CD8-positive, alpha-beta memory T cell (primary cell): ENCODE results near the gene ACOT13. TPM values are rescaled to one million over a fixed set of nuclear protein-coding genes. Genes with fewer than 3 reads are reported as not detected.
"Not testable (repeated sequence)": the region's sequence is repeated elsewhere in the genome, so short reads cannot be mapped to it uniquely, and the experiment has no call there.

Source experiments
- CTCF ChIA-PET: fragments of 350-600 bp; sonication (Branson Sonifier 250); formaldehyde crosslinking; loops from one replicate; lab custom pipeline; 2021; ENCODE audit warnings: antibody characterized with exemption; lab: Charles Lee
- POLR2A ChIA-PET: fragments of 350-600 bp; sonication (Branson Sonifier 250); formaldehyde crosslinking; loops from one replicate; lab custom pipeline; 2021; ENCODE audit warnings: antibody characterized with exemption; lab: Charles Lee
- DNase-seq, 5 donors: peaks; one replicate each; pipeline versions ENCODE4 v3.0.0 to v3.0.0-alpha.2; 2020 to 2022; ENCODE audit warnings: mixed read lengths in 1 of 5
- H3K27ac ChIP-seq: one replicate; pipeline ENCODE4 v1.7.0; 2013; ENCODE audit warnings: low read depth, mild to moderate bottlenecking, low read length, moderate library complexity
- H3K27me3 ChIP-seq: 2 replicates; pipeline ENCODE4 v1.7.0; 2013; ENCODE audit warnings: low read length, mild to moderate bottlenecking; ENCODE audit not compliant: insufficient read depth, poor library complexity, severe bottlenecking
- H3K36me3 ChIP-seq: 2 replicates; pipeline ENCODE4 v1.7.0; 2013; ENCODE audit warnings: mild to moderate bottlenecking, low read length, moderate library complexity; ENCODE audit not compliant: insufficient read depth
- H3K4me1 ChIP-seq: 2 replicates; pipeline ENCODE4 v1.7.0; 2013; ENCODE audit warnings: mild to moderate bottlenecking, low read length, moderate library complexity; ENCODE audit not compliant: insufficient read depth
- H3K4me3 ChIP-seq: 2 replicates; pipeline ENCODE4 v1.7.0; 2013; ENCODE audit warnings: mild to moderate bottlenecking, low read length
- H3K9me3 ChIP-seq: 2 replicates; pipeline ENCODE4 v1.7.0; 2013; ENCODE audit warnings: mild to moderate bottlenecking, low read length
- H3K27ac Mint-ChIP-seq, 8 donors: one replicate each; pipeline ENCODE4 v1.8.0; 2020 to 2021; ENCODE audit warnings: mixed read lengths in 8 of 8, mild to moderate bottlenecking in 6 of 8, inconsistent platforms in 3 of 8, moderate library complexity in 3 of 8
- H3K27me3 Mint-ChIP-seq, 2 donors: one replicate each; pipeline ENCODE4 v1.8.0; 2020 to 2021; ENCODE audit warnings: mixed read lengths in 2 of 2, mild to moderate bottlenecking in 1 of 2, moderate library complexity in 1 of 2
- H3K36me3 Mint-ChIP-seq, 3 donors: one replicate each; pipeline ENCODE4 v1.8.0; 2020 to 2021; ENCODE audit warnings: mixed read lengths in 3 of 3, inconsistent platforms in 1 of 3, mild to moderate bottlenecking in 1 of 3
- H3K4me1 Mint-ChIP-seq, 3 donors: one replicate each; pipeline ENCODE4 v1.8.0; 2020 to 2021; ENCODE audit warnings: mixed read lengths in 3 of 3, inconsistent platforms in 1 of 3, mild to moderate bottlenecking in 1 of 3
- H3K4me3 Mint-ChIP-seq, 7 donors: one replicate each; pipeline ENCODE4 v1.8.0; 2020 to 2021; ENCODE audit warnings: mixed read lengths in 7 of 7, mild to moderate bottlenecking in 6 of 7, moderate library complexity in 4 of 7, inconsistent platforms in 2 of 7
- H3K9me3 Mint-ChIP-seq, 5 donors: one replicate each; pipeline ENCODE4 v1.8.0; 2020 to 2022; ENCODE audit warnings: mixed read lengths in 5 of 5, mild to moderate bottlenecking in 3 of 5, moderate library complexity in 2 of 5, inconsistent platforms in 1 of 5
- polyA plus RNA-seq: library from polyadenylated mRNA; unstranded; fragments of 300-500 nt; fragmentation: Illumina TruSeq; gene quantifications from one replicate; pipeline ENCODE4 v1.2.3, GENCODE V29; 2021
- total RNA-seq, 2 experiments: library from RNA; stranded (reverse); gene quantifications; one replicate each; pipeline ENCODE4 v1.2.3, GENCODE V29; 2021

The ACOT13 gene
- total and polyA plus RNA-seq, 3 experiments from 2014 or later = 17.0 to 25.3 (median 19.6) TPM

DNA sequence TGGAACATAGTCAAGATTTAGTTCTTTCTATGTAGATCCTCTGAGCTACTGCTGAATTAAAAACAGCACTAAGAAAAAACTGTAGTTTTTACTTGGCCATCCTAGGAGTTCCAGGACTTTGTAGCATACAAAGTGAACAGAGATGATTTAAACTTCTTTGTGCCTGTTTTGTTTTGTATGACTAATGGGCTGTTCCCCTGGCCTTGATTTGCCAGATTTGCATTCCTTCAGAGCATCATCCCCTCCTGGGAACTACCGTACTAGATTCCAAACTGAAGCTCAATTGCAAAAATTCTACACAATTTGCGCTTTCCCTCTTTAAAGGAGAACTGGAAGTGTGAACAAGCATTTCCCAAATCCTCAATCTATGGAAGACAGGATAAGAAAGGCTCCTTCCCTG lies 23.1 kb downstream of the ACOT13 start:
- H3K36me3 ChIP-seq = peaks cover 4% of the 10 kb centered on the region
- H3K4me1 Mint-ChIP-seq = peaks cover 2 to 10% (median 9%) of the 10 kb centered on the region in 3 donors
- DNase-seq = no peak
- no peaks in the 10 kb centered on the region for H3K27me3 Mint-ChIP-seq
- no peak overlapping the region for H3K4me3 Mint-ChIP-seq
- CTCF ChIA-PET = interaction anchor here (2.4 kb wide), 1 partner anchor 108 kb away, joined by 13 read pairs; no protein-coding TSS in a partner anchor
- peaks cover 0 to 7% (median 6%) of the 10 kb centered on the region in 3 donors for H3K36me3 Mint-ChIP-seq
- no peaks in the 10 kb centered on the region for H3K9me3 Mint-ChIP-seq
- H3K4me1 ChIP-seq = no peaks in the 10 kb centered on the region
- H3K4me3 ChIP-seq = no peak overlapping the region
- no peak overlapping the region for H3K27ac ChIP-seq
- no peak overlapping the region for H3K27ac Mint-ChIP-seq
- POLR2A ChIA-PET = no interaction called here
- no peaks in the 10 kb centered on the region for H3K9me3 ChIP-seq
- no peaks in the 10 kb centered on the region for H3K27me3 ChIP-seq

DNA sequence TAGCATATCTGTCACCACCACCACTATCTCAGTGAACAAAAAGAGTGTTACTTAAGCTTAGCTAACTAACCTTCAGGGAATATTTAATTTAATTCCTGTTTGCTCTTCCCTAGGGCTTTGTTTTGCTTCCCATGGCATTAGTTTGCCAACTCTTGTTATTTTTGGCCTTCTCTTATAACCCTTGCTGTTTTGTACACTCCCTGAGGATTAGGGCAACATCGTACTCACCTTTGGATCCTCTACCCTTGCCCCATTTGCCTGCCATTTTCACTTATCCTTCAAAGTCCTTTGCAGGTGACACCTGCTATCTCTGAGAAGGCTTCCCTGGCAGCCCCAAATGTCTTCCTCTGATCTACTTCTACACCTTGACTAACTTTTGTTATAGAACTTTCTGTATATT lies 23.7 kb downstream of the ACOT13 start:
- peaks cover 4% of the 10 kb centered on the region for H3K36me3 ChIP-seq
- Mint-ChIP-seq H3K27me3 (no peaks in the 10 kb centered on the region), H3K27ac (peak overlapping the region in 1 of 8 donors; percentile 19), H3K4me3 (no peak overlapping the region), H3K36me3 (peaks cover 0 to 7% (median 5%) of the 10 kb centered on the region in 3 donors), H3K4me1 (peaks cover 4 to 13% (median 12%) of the 10 kb centered on the region in 3 donors), H3K9me3 (no peaks in the 10 kb centered on the region)
- H3K27ac ChIP-seq = no peak overlapping the region
- H3K4me1 ChIP-seq = no peaks in the 10 kb centered on the region
- no peak overlapping the region for H3K4me3 ChIP-seq
- POLR2A ChIA-PET = no interaction called here
- CTCF ChIA-PET = no interaction called here
- H3K27me3 ChIP-seq = no peaks in the 10 kb centered on the region
- no peak for DNase-seq
- H3K9me3 ChIP-seq = no peaks in the 10 kb centered on the region

DNA sequence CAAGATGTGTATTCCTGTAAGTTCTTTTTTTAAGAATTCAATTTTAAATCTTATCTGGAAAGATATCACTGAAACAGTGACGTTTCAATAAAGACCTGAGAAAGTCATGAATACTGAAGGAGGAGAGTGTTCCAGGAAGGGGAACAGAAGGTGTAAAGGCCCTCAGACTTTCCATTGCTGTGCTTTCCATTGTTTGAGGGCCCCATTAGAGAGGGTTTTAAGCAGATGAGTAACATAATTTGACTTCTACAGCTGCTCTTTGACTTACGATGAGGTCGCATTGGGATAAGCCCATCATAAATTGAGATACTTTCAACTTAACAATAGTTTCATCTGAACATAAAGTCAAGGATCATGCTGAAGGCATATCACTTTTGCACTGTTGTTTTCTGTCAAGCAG lies 24.7 kb downstream of the ACOT13 start:
- H3K27me3 Mint-ChIP-seq = no peaks in the 10 kb centered on the region
- H3K4me3 ChIP-seq = no peak overlapping the region
- no peak for DNase-seq
- H3K9me3 ChIP-seq = no peaks in the 10 kb centered on the region
- ChIA-PET CTCF (interaction anchor here (1.6 kb wide), 1 partner anchor 111 kb away, joined by 7 read pairs; no protein-coding TSS in a partner anchor), POLR2A (no interaction called here)
- H3K4me3 Mint-ChIP-seq = no peak overlapping the region
- H3K36me3 ChIP-seq = peaks cover 4% of the 10 kb centered on the region
- peaks cover 4 to 14% (median 13%) of the 10 kb centered on the region in 3 donors for H3K4me1 Mint-ChIP-seq
- H3K27ac Mint-ChIP-seq = peak overlapping the region in 2 of 8 donors; percentile 7 to 24
- no peak overlapping the region for H3K27ac ChIP-seq
- H3K4me1 ChIP-seq = no peaks in the 10 kb centered on the region
- no peaks in the 10 kb centered on the region for H3K27me3 ChIP-seq
- H3K9me3 Mint-ChIP-seq = no peaks in the 10 kb centered on the region
- peaks cover 0 to 7% (median 3%) of the 10 kb centered on the region in 3 donors for H3K36me3 Mint-ChIP-seq

DNA sequence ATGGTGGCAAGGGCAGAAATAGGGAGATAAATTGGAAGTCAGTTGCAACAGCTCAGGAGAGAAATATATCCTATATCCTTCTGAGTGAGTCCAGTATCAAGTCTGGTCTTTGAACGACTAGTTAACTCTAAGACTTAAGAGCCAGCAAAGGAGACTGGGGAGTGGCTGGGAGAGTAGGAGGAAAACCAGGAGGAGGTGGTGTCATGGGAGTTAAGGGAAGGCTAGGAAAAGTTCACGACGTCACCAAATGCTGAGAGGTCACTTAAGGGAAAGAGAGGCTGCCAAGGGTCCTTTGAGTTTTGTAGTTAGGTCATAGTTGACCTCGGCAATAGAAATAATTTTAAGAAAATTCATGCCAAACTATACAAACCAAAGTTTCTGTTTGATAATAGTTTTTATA lies 25.1 kb downstream of the ACOT13 start:
- peak overlapping the region in 1 of 8 donors; percentile 24 for H3K27ac Mint-ChIP-seq

DNA sequence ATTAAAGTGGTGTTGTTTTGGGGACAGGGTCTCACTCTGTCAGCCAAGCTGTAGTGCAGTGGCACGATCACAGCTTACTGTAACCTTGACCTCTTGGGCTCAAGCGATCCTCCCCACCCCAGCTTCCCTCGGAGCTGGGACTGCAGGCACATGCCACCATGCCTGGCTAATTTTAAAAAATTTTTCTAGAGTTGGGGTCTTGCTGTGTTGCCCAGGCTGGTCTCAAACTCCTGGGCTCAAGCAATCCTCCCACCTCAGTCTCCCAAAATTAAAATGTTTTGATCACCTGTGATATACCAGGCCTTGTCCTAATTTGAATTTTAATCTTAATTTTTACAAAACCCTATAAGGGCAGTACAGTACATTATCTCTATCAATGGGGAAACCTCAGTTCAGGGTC lies 25.5 kb downstream of the ACOT13 start:
- H3K36me3 Mint-ChIP-seq = peaks cover 0 to under 1% (median under 1%) of the 10 kb centered on the region in 3 donors
- peaks cover 4% of the 10 kb centered on the region for H3K36me3 ChIP-seq
- no peaks in the 10 kb centered on the region for H3K27me3 ChIP-seq
- H3K4me1 Mint-ChIP-seq = peaks cover 4 to 14% (median 13%) of the 10 kb centered on the region in 3 donors
- no peaks in the 10 kb centered on the region for H3K27me3 Mint-ChIP-seq
- H3K27ac ChIP-seq = no peak overlapping the region
- no peak overlapping the region for H3K4me3 Mint-ChIP-seq
- DNase-seq = no peak
- H3K4me3 ChIP-seq = no peak overlapping the region
- no peaks in the 10 kb centered on the region for H3K9me3 Mint-ChIP-seq
- ChIA-PET POLR2A (no interaction called here), CTCF (interaction anchor here (1.6 to 2.9 kb wide), 2 partner anchors 111 to 112 kb away, joined by 7 to 14 read pairs; no protein-coding TSS in a partner anchor)
- H3K27ac Mint-ChIP-seq = no peak overlapping the region
- H3K9me3 ChIP-seq = no peaks in the 10 kb centered on the region
- no peaks in the 10 kb centered on the region for H3K4me1 ChIP-seq

More for the DNA sequence above, 25.1 kb downstream of the ACOT13 start:
- Histone ChIP-seq H3K4me3 (no peak overlapping the region), H3K36me3 (peaks cover 4% of the 10 kb centered on the region), H3K27me3 (no peaks in the 10 kb centered on the region), H3K9me3 (no peaks in the 10 kb centered on the region), H3K27ac (no peak overlapping the region), H3K4me1 (no peaks in the 10 kb centered on the region)
- peaks cover 4 to 14% (median 13%) of the 10 kb centered on the region in 3 donors for H3K4me1 Mint-ChIP-seq
- POLR2A ChIA-PET = no interaction called here
- H3K36me3 Mint-ChIP-seq = peaks cover 0 to 4% (median 3%) of the 10 kb centered on the region in 3 donors
- no peaks in the 10 kb centered on the region for H3K9me3 Mint-ChIP-seq
- CTCF ChIA-PET = interaction anchor here (1.6 kb wide), 1 partner anchor 111 kb away, joined by 7 read pairs; no protein-coding TSS in a partner anchor
- no peak overlapping the region for H3K4me3 Mint-ChIP-seq
- H3K27me3 Mint-ChIP-seq = no peaks in the 10 kb centered on the region
- DNase-seq = no peak

DNA sequence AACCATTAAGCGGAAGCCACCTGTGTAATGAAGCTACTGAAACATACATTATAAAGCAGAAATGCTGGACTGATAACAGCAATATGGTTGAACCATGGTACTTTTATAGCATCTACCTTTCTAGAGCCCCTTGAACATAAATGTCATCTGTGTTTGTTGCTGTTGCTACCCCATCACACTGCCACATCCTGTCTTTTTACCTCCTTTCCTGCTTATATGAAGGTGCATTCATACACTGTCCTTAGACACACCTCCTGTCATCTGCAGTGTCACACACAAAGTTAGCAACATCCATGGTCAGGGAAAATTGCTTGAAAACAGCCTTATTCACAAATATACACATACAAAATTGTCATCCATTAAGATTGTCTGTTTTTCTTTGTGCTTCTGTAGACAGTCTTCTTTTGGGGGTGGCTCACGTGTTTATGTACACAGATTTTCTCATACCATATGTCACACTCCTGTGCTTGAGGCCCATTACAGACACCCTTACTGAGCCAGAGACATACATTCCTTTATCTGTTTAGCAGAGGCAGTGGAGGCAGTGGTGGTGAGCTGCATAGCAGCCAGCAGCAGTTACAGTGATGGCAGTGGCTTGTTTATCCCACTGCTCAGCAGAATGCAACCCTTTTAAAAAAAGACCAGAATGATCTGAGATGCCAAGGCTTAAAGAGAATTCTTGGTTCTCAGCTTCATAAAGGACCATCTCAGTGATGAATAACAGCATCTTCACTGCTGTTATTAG lies 26.1 kb downstream of the ACOT13 start:
- ChIA-PET POLR2A (no interaction called here), CTCF (interaction anchor here (2.9 kb wide), 1 partner anchor 112 kb away, joined by 14 read pairs; no protein-coding TSS in a partner anchor)
- peaks cover 4 to 14% (median 13%) of the 10 kb centered on the region in 3 donors for H3K4me1 Mint-ChIP-seq
- DNase-seq = no peak
- Histone ChIP-seq H3K36me3 (peaks cover 4% of the 10 kb centered on the region), H3K9me3 (no peaks in the 10 kb centered on the region), H3K4me3 (no peak overlapping the region), H3K27me3 (no peaks in the 10 kb centered on the region), H3K4me1 (no peaks in the 10 kb centered on the region), H3K27ac (no peak overlapping the region)
- no peaks in the 10 kb centered on the region for H3K36me3 Mint-ChIP-seq
- no peaks in the 10 kb centered on the region for H3K9me3 Mint-ChIP-seq
- H3K4me3 Mint-ChIP-seq = no peak overlapping the region
- H3K27me3 Mint-ChIP-seq = no peaks in the 10 kb centered on the region
- H3K27ac Mint-ChIP-seq = peak overlapping the region in 2 of 8 donors; percentile 5 to 56

DNA sequence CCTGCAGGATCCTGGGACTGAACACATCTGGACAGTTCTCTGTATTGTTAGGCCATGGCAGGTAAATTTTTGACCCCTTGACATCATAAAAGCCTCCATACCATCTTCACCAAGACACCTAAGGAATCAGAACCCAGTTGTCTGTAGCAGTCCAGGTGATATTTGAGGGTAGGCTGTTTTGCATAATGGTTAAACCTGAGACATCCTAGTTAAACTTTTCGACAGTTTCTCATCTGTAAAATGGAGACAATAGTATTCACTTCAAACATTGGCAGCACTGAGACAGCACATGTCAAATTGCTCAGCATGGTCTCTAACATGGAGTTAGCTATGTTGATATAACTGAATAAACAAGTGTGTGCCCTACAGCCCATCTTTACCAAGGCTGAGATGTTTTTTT lies 27.3 kb downstream of the ACOT13 start:
- DNase-seq = no peak
- H3K27me3 ChIP-seq = no peaks in the 10 kb centered on the region
- peaks cover 4% of the 10 kb centered on the region for H3K36me3 ChIP-seq
- no peaks in the 10 kb centered on the region for H3K9me3 ChIP-seq
- ChIA-PET CTCF (interaction anchor here (1.1 to 2.9 kb wide), 2 partner anchors 113 to 264 kb away, joined by 3 to 14 read pairs; no protein-coding TSS in a partner anchor), POLR2A (no interaction called here)
- Mint-ChIP-seq H3K36me3 (peaks cover 0 to 3% (median 0%) of the 10 kb centered on the region in 3 donors), H3K4me1 (peaks cover 4 to 14% (median 13%) of the 10 kb centered on the region in 3 donors), H3K27me3 (no peaks in the 10 kb centered on the region), H3K9me3 (no peaks in the 10 kb centered on the region), H3K27ac (no peak overlapping the region), H3K4me3 (no peak overlapping the region)
- H3K4me1 ChIP-seq = no peaks in the 10 kb centered on the region
- no peak overlapping the region for H3K4me3 ChIP-seq
- H3K27ac ChIP-seq = no peak overlapping the region

DNA sequence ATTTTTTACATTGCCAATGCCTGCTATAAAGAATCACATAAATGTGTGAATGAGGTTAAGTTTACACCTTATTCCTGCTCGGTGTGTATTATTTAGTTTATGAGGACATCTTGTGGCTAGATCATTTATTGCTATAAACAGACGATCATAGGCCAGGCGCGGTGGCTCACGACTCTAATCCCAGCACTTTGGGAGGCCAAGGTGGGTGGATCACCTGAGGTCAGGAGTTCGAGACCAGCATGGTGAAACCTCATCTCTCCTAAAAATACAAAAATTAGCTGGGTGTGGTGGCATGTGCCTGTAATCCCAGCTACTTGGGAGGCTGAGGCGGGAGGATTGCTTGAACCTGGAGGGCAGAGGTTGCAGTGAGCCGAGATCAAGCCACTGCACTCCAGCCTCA lies 28.8 kb downstream of the ACOT13 start:
- H3K4me3 ChIP-seq, H3K36me3 ChIP-seq, H3K4me1 ChIP-seq, H3K27me3 ChIP-seq, H3K9me3 ChIP-seq, H3K27ac ChIP-seq, H3K4me3 Mint-ChIP-seq, POLR2A ChIA-PET, H3K9me3 Mint-ChIP-seq, H3K27me3 Mint-ChIP-seq: not testable (repeated sequence)
- peaks cover 4 to 20% (median 19%) of the 10 kb centered on the region in 3 donors for H3K4me1 Mint-ChIP-seq
- peak overlapping the region in 3 of 8 donors; percentile 23 to 61 (median 53) for H3K27ac Mint-ChIP-seq
- CTCF ChIA-PET = interaction anchor here (0.8 to 2.9 kb wide), 4 partner anchors 17 to 116 kb away, joined by 3 to 14 read pairs (median 4); no protein-coding TSS in a partner anchor
- DNase-seq = peak; percentile 4 to 60 (median 44)
- peaks cover 0 to 11% (median 0%) of the 10 kb centered on the region in 3 donors for H3K36me3 Mint-ChIP-seq
